Dendritic cell treated with granulocyte-macrophage colony-stimulating factor and Interleukin-4, amounts not matched to agents 40 ng/mL and 50 ng/mL, for 4 days (primary cell): ENCODE measurements around the gene HES1.

Experiments used
- H3K27ac Mint-ChIP-seq: one replicate; pipeline ENCODE4 v1.8.0; 2022; ENCODE audit warnings: mild to moderate bottlenecking, mixed read lengths
- H3K27me3 Mint-ChIP-seq: one replicate; pipeline ENCODE4 v1.8.0; 2022; ENCODE audit warnings: mild to moderate bottlenecking, mixed read lengths
- H3K36me3 Mint-ChIP-seq: one replicate; pipeline ENCODE4 v1.8.0; 2022; ENCODE audit warnings: low read depth, mixed read lengths
- H3K4me1 Mint-ChIP-seq: one replicate; pipeline ENCODE4 v1.8.0; 2022; ENCODE audit warnings: low read depth, mixed read lengths
- H3K4me3 Mint-ChIP-seq: one replicate; pipeline ENCODE4 v1.8.0; 2022; ENCODE audit warnings: mild to moderate bottlenecking, moderate library complexity, mixed read lengths
- H3K9me3 Mint-ChIP-seq: one replicate; pipeline ENCODE4 v1.8.0; 2022; ENCODE audit warnings: mixed read lengths
- intact Hi-C: fragments of 100-400 bp; cut with micrococcal nuclease; formaldehyde crosslinking; loops from one replicate; pipeline ENCODE4 v1.15.0; 2022

Gene HES1

GRCh38 chr3:194184801-194185200, 48.9 kb downstream of the HES1 start:
- Mint-ChIP-seq H3K4me1 (no peaks in the 10 kb centered on the region), H3K36me3 (no peaks in the 10 kb centered on the region), H3K4me3 (no peak overlapping the region), H3K9me3 (no peaks in the 10 kb centered on the region), H3K27me3 (peaks cover 7% of the 10 kb centered on the region), H3K27ac (no peak overlapping the region)
- intact Hi-C loops = no loop called here

DNA sequence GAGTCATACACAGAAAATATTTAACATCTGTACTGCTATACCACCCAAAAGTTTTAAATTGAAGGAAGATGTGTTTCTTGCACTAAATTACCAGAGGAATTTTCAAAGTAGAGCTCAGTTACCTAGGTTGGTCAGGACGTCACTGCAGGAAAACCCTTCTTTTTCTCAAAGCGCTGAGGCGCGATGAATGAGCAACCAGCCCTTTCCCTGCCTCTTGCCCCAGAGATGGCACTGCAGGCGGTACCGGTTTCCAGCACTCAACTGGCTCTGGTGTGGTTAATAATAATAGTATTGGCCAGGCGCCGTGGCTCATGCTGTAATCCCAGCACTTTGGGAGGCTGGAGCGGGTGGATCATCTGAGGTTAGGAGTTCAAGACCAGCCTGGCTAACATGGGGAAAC, 49.3 kb downstream of the HES1 start:
- no peak overlapping the region for H3K4me3 Mint-ChIP-seq
- no peak overlapping the region for H3K27ac Mint-ChIP-seq

DNA sequence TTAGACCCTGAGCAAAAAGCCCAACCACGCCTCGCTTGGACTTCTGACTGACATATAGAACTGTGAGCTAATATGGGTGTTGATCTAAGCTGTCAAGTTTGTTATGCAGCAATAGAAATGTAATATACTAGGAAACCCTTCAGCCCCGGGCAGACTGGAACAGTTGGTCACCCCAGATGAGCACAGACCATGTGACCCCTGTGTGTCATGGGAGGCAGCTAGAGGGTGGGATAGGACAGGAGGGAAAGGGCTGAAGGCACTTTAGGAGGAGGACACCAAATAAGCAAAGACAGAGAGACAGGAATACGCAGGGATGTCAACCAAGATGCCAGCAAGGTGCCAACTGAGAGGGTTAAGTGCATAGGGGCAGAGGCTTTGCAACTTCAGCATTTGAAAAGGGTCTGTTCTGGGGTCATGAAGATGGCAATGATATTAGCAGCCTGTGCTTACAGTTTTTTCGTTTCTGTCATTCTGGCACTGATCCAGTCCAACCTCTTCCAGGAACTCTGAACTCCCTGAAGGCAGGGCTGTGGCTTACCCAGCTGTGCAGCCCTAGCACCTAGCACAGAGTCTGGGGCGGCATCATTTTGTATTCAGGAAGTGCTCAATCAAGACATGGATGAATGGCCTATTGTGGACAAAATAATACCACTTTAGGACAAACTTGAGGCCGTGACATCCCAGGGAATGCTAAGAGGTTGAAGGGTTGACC, 51.4 kb downstream of the HES1 start:
- H3K4me3 Mint-ChIP-seq = no peak overlapping the region
- peaks cover 11% of the 10 kb centered on the region for H3K9me3 Mint-ChIP-seq
- no peaks in the 10 kb centered on the region for H3K36me3 Mint-ChIP-seq
- no peaks in the 10 kb centered on the region for H3K4me1 Mint-ChIP-seq
- peaks cover 5% of the 10 kb centered on the region for H3K27me3 Mint-ChIP-seq
- H3K27ac Mint-ChIP-seq = no peak overlapping the region
- intact Hi-C loops = no loop called here

More for the DNA sequence above, 49.3 kb downstream of the HES1 start:
- intact Hi-C loops = no loop called here
- no peaks in the 10 kb centered on the region for H3K9me3 Mint-ChIP-seq
- peaks cover 7% of the 10 kb centered on the region for H3K27me3 Mint-ChIP-seq
- no peaks in the 10 kb centered on the region for H3K36me3 Mint-ChIP-seq
- no peaks in the 10 kb centered on the region for H3K4me1 Mint-ChIP-seq
